Measurements from ENCODE around the gene IGHMBP2.

The IGHMBP2 gene

GRCh38 chr11:68900835-68901381, 2.8 kb upstream of the IGHMBP2 start:
- no peaks in the 10 kb centered on the region for H3K9me3 ChIP-seq (ENCODE audit: control insufficient read depth, insufficient read depth, low read length)
- peaks cover 4% of the 10 kb centered on the region for H3K4me1 ChIP-seq (ENCODE audit: insufficient read depth, low read length)
- H3K9ac ChIP-seq (ENCODE audit: low read depth, low read length): no peak overlapping the region
- peaks cover 30% of the 10 kb centered on the region for H3K36me3 ChIP-seq (ENCODE audit: insufficient read depth, low read length)

GRCh38 chr11:68904248-68904847, 657 bp downstream of the IGHMBP2 start:
- no peaks in the 10 kb centered on the region for H3K9me3 ChIP-seq (ENCODE audit: control insufficient read depth, insufficient read depth, low read length)
- peak overlapping the region; percentile 92 for H3K9ac ChIP-seq (ENCODE audit: low read depth, low read length)
- peaks cover 4% of the 10 kb centered on the region for H3K4me1 ChIP-seq (ENCODE audit: insufficient read depth, low read length)
- H3K36me3 ChIP-seq (ENCODE audit: insufficient read depth, low read length): peaks cover 11% of the 10 kb centered on the region

- Histone ChIP-seq H3K36me3 (ENCODE audit: insufficient read depth, low read length) (no peaks in the 10 kb centered on the region; the same call in 1 of the 2 replicates), H3K9ac (ENCODE audit: low read depth, low read length) (no peak overlapping the region), H3K9me3 (ENCODE audit: control insufficient read depth, insufficient read depth, low read length) (no peaks in the 10 kb centered on the region)
Observed at GRCh38 chr11:68905421-68906360, 2.0 kb downstream of the IGHMBP2 start.

GRCh38 chr11:68908273-68908672, 4.6 kb downstream of the IGHMBP2 start:
- no peaks in the 10 kb centered on the region for H3K9me3 ChIP-seq (ENCODE audit: control insufficient read depth, insufficient read depth, low read length)
- peaks cover 4% of the 10 kb centered on the region for H3K4me1 ChIP-seq (ENCODE audit: insufficient read depth, low read length)
- peaks cover 3% of the 10 kb centered on the region; the same call in 1 of the 2 replicates for H3K36me3 ChIP-seq (ENCODE audit: insufficient read depth, low read length)
- H3K9ac ChIP-seq (ENCODE audit: low read depth, low read length): no peak overlapping the region

More at GRCh38 chr11:68905421-68906360, 2.0 kb downstream of the IGHMBP2 start:
- H3K4me1 ChIP-seq (ENCODE audit: insufficient read depth, low read length): peaks cover 4% of the 10 kb centered on the region

- Histone ChIP-seq H3K4me1 (ENCODE audit: insufficient read depth, low read length) (no peaks in the 10 kb centered on the region), H3K9me3 (ENCODE audit: control insufficient read depth, insufficient read depth, low read length) (no peaks in the 10 kb centered on the region), H3K36me3 (ENCODE audit: insufficient read depth, low read length) (peaks cover 3% of the 10 kb centered on the region; the same call in 1 of the 2 replicates), H3K9ac (ENCODE audit: low read depth, low read length) (no peak overlapping the region)
Observed at GRCh38 chr11:68910965-68911364, 7.3 kb downstream of the IGHMBP2 start.

GRCh38 chr11:68911731-68912130, 8.0 kb downstream of the IGHMBP2 start:
- Histone ChIP-seq H3K4me1 (ENCODE audit: insufficient read depth, low read length) (no peaks in the 10 kb centered on the region), H3K36me3 (ENCODE audit: insufficient read depth, low read length) (peaks cover 3% of the 10 kb centered on the region; the same call in 1 of the 2 replicates), H3K9ac (ENCODE audit: low read depth, low read length) (no peak overlapping the region), H3K9me3 (ENCODE audit: control insufficient read depth, insufficient read depth, low read length) (no peaks in the 10 kb centered on the region)

- Histone ChIP-seq H3K9ac (ENCODE audit: low read depth, low read length) (no peak overlapping the region), H3K9me3 (ENCODE audit: control insufficient read depth, insufficient read depth, low read length) (no peaks in the 10 kb centered on the region), H3K4me1 (ENCODE audit: insufficient read depth, low read length) (no peaks in the 10 kb centered on the region), H3K36me3 (ENCODE audit: insufficient read depth, low read length) (peaks cover 3% of the 10 kb centered on the region; the same call in 1 of the 2 replicates)
Observed at GRCh38 chr11:68912254-68912653, 8.6 kb downstream of the IGHMBP2 start.

- Histone ChIP-seq H3K4me1 (ENCODE audit: insufficient read depth, low read length) (no peaks in the 10 kb centered on the region), H3K36me3 (ENCODE audit: insufficient read depth, low read length) (peaks cover 3% of the 10 kb centered on the region), H3K9me3 (ENCODE audit: control insufficient read depth, insufficient read depth, low read length) (no peaks in the 10 kb centered on the region), H3K9ac (ENCODE audit: low read depth, low read length) (no peak overlapping the region)
Observed at GRCh38 chr11:68913188-68913587, 9.5 kb downstream of the IGHMBP2 start.

- no peaks in the 10 kb centered on the region for H3K4me1 ChIP-seq (ENCODE audit: insufficient read depth, low read length)
- H3K9ac ChIP-seq (ENCODE audit: low read depth, low read length): no peak overlapping the region
- H3K9me3 ChIP-seq (ENCODE audit: control insufficient read depth, insufficient read depth, low read length): no peaks in the 10 kb centered on the region
- H3K36me3 ChIP-seq (ENCODE audit: insufficient read depth, low read length): peaks cover 3% of the 10 kb centered on the region
Observed at GRCh38 chr11:68914761-68915160, 11.1 kb downstream of the IGHMBP2 start.

- Histone ChIP-seq H3K4me1 (ENCODE audit: insufficient read depth, low read length) (no peaks in the 10 kb centered on the region), H3K9ac (ENCODE audit: low read depth, low read length) (no peak overlapping the region), H3K9me3 (ENCODE audit: control insufficient read depth, insufficient read depth, low read length) (no peaks in the 10 kb centered on the region), H3K36me3 (ENCODE audit: insufficient read depth, low read length) (no peaks in the 10 kb centered on the region; the same call in 1 of the 2 replicates)
Observed at GRCh38 chr11:68916439-68916838, 12.7 kb downstream of the IGHMBP2 start.

- Histone ChIP-seq H3K36me3 (ENCODE audit: insufficient read depth, low read length) (peaks cover 10% of the 10 kb centered on the region; the same call in 1 of the 2 replicates), H3K4me1 (ENCODE audit: insufficient read depth, low read length) (no peaks in the 10 kb centered on the region), H3K9ac (ENCODE audit: low read depth, low read length) (no peak overlapping the region)
Observed at GRCh38 chr11:68923614-68924013, 19.9 kb downstream of the IGHMBP2 start.

GRCh38 chr11:68924073-68924925, 20.6 kb downstream of the IGHMBP2 start:
- H3K9ac ChIP-seq (ENCODE audit: low read depth, low read length): no peak overlapping the region
- no peaks in the 10 kb centered on the region for H3K4me1 ChIP-seq (ENCODE audit: insufficient read depth, low read length)
- peaks cover 10% of the 10 kb centered on the region for H3K9me3 ChIP-seq (ENCODE audit: control insufficient read depth, insufficient read depth, low read length)
- H3K36me3 ChIP-seq (ENCODE audit: insufficient read depth, low read length): peaks cover 10% of the 10 kb centered on the region; the same call in 1 of the 2 replicates

More at GRCh38 chr11:68923614-68924013, 19.9 kb downstream of the IGHMBP2 start:
- H3K9me3 ChIP-seq (ENCODE audit: control insufficient read depth, insufficient read depth, low read length): peaks cover 10% of the 10 kb centered on the region

GRCh38 chr11:68925611-68926010, 21.9 kb downstream of the IGHMBP2 start:
- H3K9ac ChIP-seq (ENCODE audit: low read depth, low read length): no peak overlapping the region
- H3K4me1 ChIP-seq (ENCODE audit: insufficient read depth, low read length): no peaks in the 10 kb centered on the region
- peaks cover 17% of the 10 kb centered on the region; the same call in 1 of the 2 replicates for H3K36me3 ChIP-seq (ENCODE audit: insufficient read depth, low read length)
- H3K9me3 ChIP-seq (ENCODE audit: control insufficient read depth, insufficient read depth, low read length): peaks cover 10% of the 10 kb centered on the region
